GM23338 (cell line): ENCODE data around the gene PDIA2. TPM values are rescaled to one million over a fixed set of nuclear protein-coding genes. Genes with fewer than 3 reads are reported as not detected.
A peak's percentile ranks its signal among the peaks of the same experiment; 100 is the strongest.

Experiments
- ATAC-seq: fragments of 200-7000 bp; cut with Tn5 transposase; 3 replicates; pipeline ENCODE4 v1.9.1; 2020
- DNase-seq: peaks from one replicate; pipeline ENCODE4 v3.0.0-alpha.2; 2015; ENCODE audit warnings: low spot score
- H2AFZ ChIP-seq: fragments of 200-600 bp; sonication (generic); 2 replicates; pipeline ENCODE4 v1.8.0; 2016; ENCODE audit warnings: antibody characterized with exemption, mild to moderate bottlenecking, moderate library complexity
- H3F3A ChIP-seq: fragments of 200-600 bp; sonication (generic); replicated peaks from 2 replicates; pipeline ENCODE4 v1.8.0; 2017; ENCODE audit warnings: antibody characterized with exemption, mixed run types, low read depth
- H3K27ac ChIP-seq: fragments of 200-600 bp; sonication (generic); 2 replicates; pipeline ENCODE4 v1.6.1; 2016; ENCODE audit warnings: low read depth
- H3K27me3 ChIP-seq: fragments of 200-600 bp; sonication (generic); 2 replicates; pipeline ENCODE4 v1.8.0; 2016; ENCODE audit warnings: mild to moderate bottlenecking, mixed run types, moderate library complexity; ENCODE audit not compliant: insufficient read depth
- H3K36me3 ChIP-seq: fragments of 200-600 bp; sonication (generic); 2 replicates; pipeline ENCODE4 v1.8.0; 2016; ENCODE audit warnings: mild to moderate bottlenecking; ENCODE audit not compliant: insufficient read depth
- H3K4me1 ChIP-seq: fragments of 200-600 bp; sonication (generic); 2 replicates; pipeline ENCODE4 v1.8.0; 2016; ENCODE audit warnings: mild to moderate bottlenecking, moderate library complexity; ENCODE audit not compliant: insufficient read depth
- H3K4me2 ChIP-seq: fragments of 200-600 bp; sonication (generic); 2 replicates; pipeline ENCODE4 v1.7.1; 2017; ENCODE audit warnings: mixed run types
- H3K4me3 ChIP-seq: fragments of 200-600 bp; sonication (generic); 2 replicates; pipeline ENCODE4 v1.6.1; 2016; ENCODE audit warnings: mixed run types
- H3K79me2 ChIP-seq: fragments of 200-600 bp; sonication (generic); replicated peaks from 2 replicates; pipeline ENCODE4 v1.8.0; 2017; ENCODE audit warnings: mild to moderate bottlenecking; ENCODE audit not compliant: insufficient read depth
- H3K9me2 ChIP-seq: fragments of 200-600 bp; sonication (generic); 2 replicates; pipeline ENCODE4 v1.8.0; 2017; ENCODE audit not compliant: insufficient read depth
- H4K20me1 ChIP-seq: fragments of 200-600 bp; sonication (generic); replicated peaks from 2 replicates; pipeline ENCODE4 v1.8.0; 2017; ENCODE audit warnings: mild to moderate bottlenecking; ENCODE audit not compliant: insufficient read depth
- H3K27ac Mint-ChIP-seq: 2 replicates; pipeline ENCODE4 v1.8.0; 2020; ENCODE audit warnings: inconsistent platforms, mild to moderate bottlenecking, moderate library complexity, mixed read lengths
- H3K27me3 Mint-ChIP-seq: 3 replicates; pipeline ENCODE4 v1.8.0; 2022; ENCODE audit warnings: low read depth, mild to moderate bottlenecking, moderate library complexity, mixed read lengths, inconsistent platforms; ENCODE audit not compliant: insufficient read depth, poor library complexity
- H3K36me3 Mint-ChIP-seq: 3 replicates; pipeline ENCODE4 v1.8.0; 2021; ENCODE audit warnings: low read depth, mild to moderate bottlenecking, inconsistent platforms, moderate library complexity, mixed read lengths
- H3K4me1 Mint-ChIP-seq: 3 replicates; pipeline ENCODE4 v1.8.0; 2020; ENCODE audit warnings: mild to moderate bottlenecking, inconsistent platforms, mixed read lengths
- H3K4me3 Mint-ChIP-seq: 3 replicates; pipeline ENCODE4 v1.8.0; 2021; ENCODE audit warnings: moderate library complexity, mild to moderate bottlenecking, inconsistent platforms, mixed read lengths
- H3K9me3 Mint-ChIP-seq: 3 replicates; pipeline ENCODE4 v1.8.0; 2020; ENCODE audit warnings: moderate library complexity, mild to moderate bottlenecking, inconsistent platforms, mixed read lengths
- EZH2 ChIP-seq: fragments of 200-600 bp; sonication (generic); IDR thresholded peaks from one replicate; pipeline ENCODE4 v1.8.0; 2017; ENCODE audit warnings: antibody characterized with exemption, mild to moderate bottlenecking, low read depth; ENCODE audit not compliant: unreplicated experiment
- EZH2phosphoT487 ChIP-seq: fragments of 200-600 bp; sonication (generic); IDR thresholded peaks from one replicate; pipeline ENCODE4 v1.8.1; 2018; ENCODE audit warnings: antibody characterized with exemption; ENCODE audit not compliant: unreplicated experiment
- NANOG ChIP-seq: IDR thresholded peaks from 2 replicates; pipeline ENCODE4 v1.6.1; 2016; ENCODE audit warnings: antibody characterized with exemption, borderline replicate concordance
- ZNF462 ChIP-seq: fragments of 250-450 bp; sonication (Bioruptor Pico); IDR thresholded peaks from 2 replicates; pipeline ENCODE4 v1.5.0; 2020; ENCODE audit warnings: mild to moderate bottlenecking, moderate library complexity
- polyA plus RNA-seq: library from polyadenylated mRNA; unstranded; fragments of >200 nt; fragmentation: Nextera tagmentation; extraction: Ambion mirVana; gene quantifications from 2 replicates; pipeline ENCODE4 v1.2.1, GENCODE V29; 2016
- total RNA-seq: library from RNA; depleted of rRNA; stranded (reverse); fragments of >200 nt; shearing (Covaris generic); gene quantifications from 2 replicates; pipeline ENCODE4 v1.2.3, GENCODE V29; 2014

The PDIA2 gene
- total and polyA plus RNA-seq, 2 experiments from 2014 or later, result 0.39 to 0.87 TPM

GRCh38 chr16:275041-275641 is 7.8 kb upstream of the PDIA2 start:
- H3K4me1 ChIP-seq, result no peaks in the 10 kb centered on the region
- Mint-ChIP-seq H3K27me3 (peaks cover 37% of the 10 kb centered on the region), H3K27ac (no peak overlapping the region), H3K4me3 (peak overlapping the region; percentile 68), H3K36me3 (no peaks in the 10 kb centered on the region; the same call in 2 of the 3 replicates), H3K9me3 (no peaks in the 10 kb centered on the region), H3K4me1 (no peaks in the 10 kb centered on the region)
- H3K4me3 ChIP-seq, result peak overlapping the region; percentile 63
- no peaks in the 10 kb centered on the region for H3K36me3 ChIP-seq
- H4K20me1 ChIP-seq, result 0 out of 2 replicates have a peak, but pooled peaks cover 2% of the 10 kb centered on the region
- H3K27ac ChIP-seq, result no peak overlapping the region
- no peaks in the 10 kb centered on the region for H3K79me2 ChIP-seq
- peak overlapping the region; percentile 84 for H3K4me2 ChIP-seq
- peak; percentile 62 for DNase-seq
- no peaks in the 10 kb centered on the region for H3K9me2 ChIP-seq
- TF ChIP-seq EZH2phosphoT487 (no peak), EZH2 (peak; percentile 80)
- peaks cover 4% of the 10 kb centered on the region; the same call in 1 of the 2 replicates for H3F3A ChIP-seq
- peak overlapping the region; percentile 93; the same call in 1 of the 2 replicates for H2AFZ ChIP-seq
- ATAC-seq, result peak; percentile 66
- peaks cover 48% of the 10 kb centered on the region for H3K27me3 ChIP-seq

- H3K4me1 ChIP-seq, result no peaks in the 10 kb centered on the region
- no peak within 1 kb of the TSS for H3K27ac ChIP-seq
- no peaks in the 10 kb centered on the region for H3K36me3 ChIP-seq
- no peaks in the 10 kb centered on the region for H3K9me2 ChIP-seq
- Mint-ChIP-seq H3K36me3 (no peaks in the 10 kb centered on the region; the same call in 2 of the 3 replicates), H3K27me3 (peaks cover 37% of the 10 kb centered on the region), H3K27ac (no peak within 1 kb of the TSS), H3K4me3 (peak within 1 kb of the TSS; percentile 71), H3K4me1 (no peaks in the 10 kb centered on the region), H3K9me3 (no peaks in the 10 kb centered on the region)
- peaks cover 4% of the 10 kb centered on the region; the same call in 1 of the 2 replicates for H3F3A ChIP-seq
- TF ChIP-seq ZNF462 (CRISPR knock-in tag), result no peak
- no peak for TF ChIP-seq NANOG
- DNase-seq (no peak), ATAC-seq (peak; percentile 7; the same call in 2 of the 3 replicates)
- H3K27me3 ChIP-seq, result peaks cover 52% of the 10 kb centered on the region
- 0 out of 2 replicates have a peak, but pooled peaks cover 2% of the 10 kb centered on the region for H4K20me1 ChIP-seq
- H3K4me3 ChIP-seq, result peak within 1 kb of the TSS; percentile 63
- H2AFZ ChIP-seq, result peak within 1 kb of the TSS; percentile 93; the same call in 1 of the 2 replicates
- H3K79me2 ChIP-seq, result no peaks in the 10 kb centered on the region
- peak within 1 kb of the TSS; percentile 84 for H3K4me2 ChIP-seq
Measured at GRCh38 chr16:275786-276232, 7.2 kb upstream of the PDIA2 start, which contains the start of gene RGS11. TSS of gene RGS11 (minus strand) at chr16:275944. CDS start at chr16:275911, 33 bp downstream.
